ENCODE measurements around the gene ZNF740.

The ZNF740 gene

DNA sequence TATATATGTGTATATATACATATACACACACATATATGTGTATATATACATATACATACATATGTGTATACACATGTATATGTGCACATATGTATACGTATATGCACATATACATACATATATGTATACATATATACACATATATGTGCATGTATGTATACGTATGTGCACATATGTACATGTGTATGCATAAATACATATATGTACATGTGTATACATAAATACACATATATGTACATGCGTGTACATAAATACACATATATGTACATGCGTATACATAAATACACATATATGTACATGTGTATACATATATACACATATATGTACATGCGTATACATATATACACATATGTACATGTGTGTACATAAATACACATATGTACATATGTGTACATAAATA is 33.3 kb upstream of the ZNF740 start:
- no peaks in the 10 kb centered on the region for H3K36me3 ChIP-seq
- H3K4me3 ChIP-seq: no peak overlapping the region
- peaks cover 0 to 35% (median 1%) of the 10 kb centered on the region in 4 donors for H3K4me1 ChIP-seq
- no peak for DNase-seq
- H3K9me3 ChIP-seq: no peaks in the 10 kb centered on the region
- no peaks in the 10 kb centered on the region for H3K27me3 ChIP-seq
- intact Hi-C loops (cut with DNase I; ENCODE audit: low total_unique reads): no loop called here
- H3K27ac ChIP-seq: no peak overlapping the region
- TF ChIP-seq, protein P1, sequence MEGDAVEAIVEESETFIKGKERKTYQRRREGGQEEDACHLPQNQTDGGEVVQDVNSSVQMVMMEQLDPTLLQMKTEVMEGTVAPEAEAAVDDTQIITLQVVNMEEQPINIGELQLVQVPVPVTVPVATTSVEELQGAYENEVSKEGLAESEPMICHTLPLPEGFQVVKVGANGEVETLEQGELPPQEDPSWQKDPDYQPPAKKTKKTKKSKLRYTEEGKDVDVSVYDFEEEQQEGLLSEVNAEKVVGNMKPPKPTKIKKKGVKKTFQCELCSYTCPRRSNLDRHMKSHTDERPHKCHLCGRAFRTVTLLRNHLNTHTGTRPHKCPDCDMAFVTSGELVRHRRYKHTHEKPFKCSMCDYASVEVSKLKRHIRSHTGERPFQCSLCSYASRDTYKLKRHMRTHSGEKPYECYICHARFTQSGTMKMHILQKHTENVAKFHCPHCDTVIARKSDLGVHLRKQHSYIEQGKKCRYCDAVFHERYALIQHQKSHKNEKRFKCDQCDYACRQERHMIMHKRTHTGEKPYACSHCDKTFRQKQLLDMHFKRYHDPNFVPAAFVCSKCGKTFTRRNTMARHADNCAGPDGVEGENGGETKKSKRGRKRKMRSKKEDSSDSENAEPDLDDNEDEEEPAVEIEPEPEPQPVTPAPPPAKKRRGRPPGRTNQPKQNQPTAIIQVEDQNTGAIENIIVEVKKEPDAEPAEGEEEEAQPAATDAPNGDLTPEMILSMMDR (IDR thresholded peaks at IDR 0.05): no peak

DNA sequence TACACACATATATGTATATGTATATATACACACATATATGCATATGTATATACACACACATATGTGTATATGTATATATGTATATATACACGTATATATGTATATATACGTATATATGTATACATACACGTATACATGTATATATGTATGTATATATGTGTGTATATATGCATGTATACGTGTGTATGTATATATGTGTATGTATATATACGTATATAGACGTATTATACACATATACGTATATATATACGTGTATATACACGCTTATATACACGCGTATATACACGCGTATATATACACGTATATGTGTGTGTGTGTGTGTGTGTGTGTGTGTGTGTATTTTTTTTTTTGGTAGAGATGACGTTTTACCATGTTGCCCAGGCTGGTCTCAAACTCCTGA is 32.9 kb upstream of the ZNF740 start:
- TF ChIP-seq, protein P1 (IDR thresholded peaks at IDR 0.05): no peak
- H3K4me1 ChIP-seq: peaks cover 0 to 35% (median 1%) of the 10 kb centered on the region in 4 donors
- H3K27me3 ChIP-seq: no peaks in the 10 kb centered on the region
- no peak overlapping the region for H3K27ac ChIP-seq
- no peaks in the 10 kb centered on the region for H3K9me3 ChIP-seq
- no peak for DNase-seq
- intact Hi-C loops (cut with DNase I; ENCODE audit: low total_unique reads): no loop called here
- H3K4me3 ChIP-seq: no peak overlapping the region
- no peaks in the 10 kb centered on the region for H3K36me3 ChIP-seq

DNA sequence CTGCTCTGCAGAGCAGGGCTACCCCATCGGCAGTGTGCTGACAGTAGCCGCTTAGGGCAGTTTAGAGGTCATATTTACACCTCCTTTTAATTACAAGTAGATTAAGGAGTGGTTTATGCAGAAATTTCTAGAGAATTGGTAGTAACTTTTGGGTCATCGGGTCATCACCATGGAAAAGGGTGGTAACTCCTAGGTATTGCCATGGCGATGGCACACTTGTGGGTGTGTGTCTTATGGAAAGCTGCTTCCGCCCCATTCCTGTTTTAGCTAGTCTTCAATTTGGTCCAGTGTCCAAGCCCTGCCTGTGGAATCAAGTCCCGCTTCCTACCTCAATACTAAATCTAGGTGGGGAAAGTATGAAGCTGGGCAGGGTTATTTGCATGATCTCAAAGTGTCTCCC is 29.5 kb upstream of the ZNF740 start:
- TF ChIP-seq, protein P1 (IDR thresholded peaks at IDR 0.05): no peak
- no peaks in the 10 kb centered on the region for H3K27me3 ChIP-seq
- H3K36me3 ChIP-seq: no peaks in the 10 kb centered on the region
- no peaks in the 10 kb centered on the region for H3K9me3 ChIP-seq
- no peak overlapping the region for H3K27ac ChIP-seq
- DNase-seq: no peak
- H3K4me1 ChIP-seq: peaks cover 0 to 51% (median 8%) of the 10 kb centered on the region in 4 donors
- intact Hi-C loops (cut with DNase I; ENCODE audit: low total_unique reads): loop anchor here (5.0 kb wide), 1 partner anchor 34 kb away; no protein-coding TSS in a partner anchor
- no peak overlapping the region for H3K4me3 ChIP-seq

DNA sequence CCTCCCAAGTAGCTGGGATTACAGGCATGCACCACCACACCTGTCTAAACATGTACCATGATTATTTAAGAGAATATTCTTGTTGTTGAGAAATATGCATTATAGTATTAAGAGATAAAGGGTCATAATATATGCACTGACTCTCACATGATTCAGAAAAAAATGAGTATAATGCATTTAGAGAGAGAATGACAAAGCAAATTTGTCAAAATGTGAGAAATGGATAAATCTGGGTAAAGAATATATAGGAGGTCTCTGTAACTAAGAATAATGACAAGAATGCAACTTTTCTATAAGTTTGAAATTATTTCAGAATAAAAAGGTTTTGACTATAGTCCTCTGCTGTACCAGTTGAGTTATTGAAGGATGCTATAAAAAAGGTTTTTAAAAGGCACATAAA is 28.1 kb upstream of the ZNF740 start:
- Histone ChIP-seq H3K9me3 (no peaks in the 10 kb centered on the region), H3K4me1 (peaks cover 0 to 59% (median 20%) of the 10 kb centered on the region in 4 donors), H3K4me3 (no peak overlapping the region), H3K36me3 (no peaks in the 10 kb centered on the region), H3K27me3 (no peaks in the 10 kb centered on the region), H3K27ac (peak overlapping the region in 1 of 2 donors; percentile 3)
- no peak for DNase-seq
- intact Hi-C loops (cut with DNase I; ENCODE audit: low total_unique reads): loop anchor here (5.0 kb wide), 1 partner anchor 35 kb away; no protein-coding TSS in a partner anchor
- TF ChIP-seq, protein P1 (IDR thresholded peaks at IDR 0.05): no peak

DNA sequence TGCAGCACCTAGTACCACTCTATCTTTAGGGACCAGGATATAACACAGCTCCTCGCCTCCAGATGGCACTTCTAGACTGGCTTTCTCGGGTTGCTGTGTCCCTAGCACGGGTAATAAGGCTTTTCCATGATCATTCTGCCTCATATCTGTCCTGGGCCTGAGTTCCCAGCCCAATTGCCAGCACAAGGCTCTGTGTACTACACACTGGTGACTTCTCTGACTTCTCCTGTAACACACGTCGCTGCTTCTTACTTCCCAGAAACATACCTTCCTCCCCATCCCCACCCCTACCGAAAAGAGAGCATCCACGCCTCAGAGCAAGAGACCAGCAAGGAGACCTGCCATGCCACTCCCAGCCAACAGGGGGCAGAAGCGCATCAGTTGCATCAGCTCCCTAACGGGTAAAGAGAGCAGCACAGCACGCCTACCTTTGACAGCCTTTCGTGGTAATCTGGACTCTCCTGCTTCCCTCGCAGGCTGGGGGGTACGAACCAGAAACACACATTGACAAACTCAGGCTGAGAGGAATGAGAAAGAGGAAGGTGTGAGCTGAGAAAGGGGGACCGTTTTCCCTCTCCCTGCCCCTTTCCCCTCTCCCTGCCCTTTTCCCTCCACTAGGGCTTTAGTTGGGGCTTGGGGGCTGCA is 21.2 kb upstream of the ZNF740 start:
- Histone ChIP-seq H3K9me3 (no peaks in the 10 kb centered on the region), H3K27ac (peak overlapping the region; percentile 84 to 90), H3K4me3 (no peak overlapping the region), H3K27me3 (no peaks in the 10 kb centered on the region), H3K36me3 (peaks cover 0 to 17% (median 0%) of the 10 kb centered on the region in 3 donors), H3K4me1 (peaks cover 0 to 56% (median 37%) of the 10 kb centered on the region in 4 donors)
- intact Hi-C loops (cut with DNase I; ENCODE audit: low total_unique reads): loop anchor here (5.0 kb wide), 2 partner anchors 38 to 82 kb away; partner anchors contain the start of gene SPRYD3
- peak; percentile 90 to 93 for DNase-seq
- TF ChIP-seq, protein P1 (IDR thresholded peaks at IDR 0.05): peak; percentile 95 to 97
